ENCODE measurements around the gene SLIT3. TPM values are rescaled to one million over a fixed set of nuclear protein-coding genes. Genes with fewer than 3 reads are reported as not detected.

The SLIT3 gene
- total RNA-seq, 4 donors from 2014 or later, result 0.97 to 6.1 (median 3.4) TPM

MicroRNA genes within 50 kb of the gene (microRNA counts, 767-probe panel; counts per million panel counts)
- 356 to 448 counts per million in 2 donors for microRNA hsa-miR-585

Small RNA genes within 50 kb of the gene (microRNA-seq; reads per million reads assigned to microRNA genes)
- gene MIR218-2 (ENCODE audit: borderline replicate concordance in 2 of 2), result 0 reads per million in 2 donors
- 2.4 to 2.6 reads per million in 2 donors for gene MIR585 (ENCODE audit: borderline replicate concordance in 2 of 2)

All from gastrocnemius medialis (tissue), 4 donors.